Parathyroid adenoma (tissue), 2 donors: ENCODE data around the gene PDE6G.

Experiments used
- H2AFZ ChIP-seq: fragments of 300-600 bp; sonication (generic); one replicate; pipeline ENCODE4 v1.7.0; 2017; ENCODE audit warnings: antibody characterized with exemption, mild to moderate bottlenecking
- H3K27ac ChIP-seq: fragments of 300-600 bp; sonication (generic); one replicate; pipeline ENCODE4 v1.7.0; 2017
- H3K27me3 ChIP-seq: fragments of 300-600 bp; sonication (generic); one replicate; pipeline ENCODE4 v1.7.0; 2017; ENCODE audit warnings: low read length; ENCODE audit not compliant: control insufficient read depth, insufficient read depth
- H3K36me3 ChIP-seq: fragments of 300-600 bp; sonication (generic); one replicate; pipeline ENCODE4 v1.7.0; 2017; ENCODE audit warnings: low read length; ENCODE audit not compliant: control insufficient read depth, insufficient read depth
- H3K4me1 ChIP-seq: fragments of 300-600 bp; sonication (generic); one replicate; pipeline ENCODE4 v1.7.0; 2017; ENCODE audit warnings: control low read depth
- H3K4me2 ChIP-seq: fragments of 300-600 bp; sonication (generic); one replicate; pipeline ENCODE4 v1.7.0; 2017; ENCODE audit warnings: low read length
- H3K4me3 ChIP-seq: fragments of 300-600 bp; sonication (generic); one replicate; pipeline ENCODE4 v1.7.0; 2017; ENCODE audit warnings: low read depth, low read length
- H3K79me2 ChIP-seq: fragments of 300-600 bp; sonication (generic); one replicate; pipeline ENCODE4 v1.7.0; 2017; ENCODE audit warnings: control low read depth
- H3K9ac ChIP-seq: fragments of 300-600 bp; sonication (generic); one replicate; pipeline ENCODE4 v1.7.0; 2017; ENCODE audit warnings: mild to moderate bottlenecking
- H3K9me3 ChIP-seq: fragments of 300-600 bp; sonication (generic); one replicate; pipeline ENCODE4 v1.7.0; 2017; ENCODE audit warnings: low read length; ENCODE audit not compliant: control insufficient read depth
- CTCF ChIP-seq: fragments of 300-600 bp; sonication (generic); IDR thresholded peaks from one replicate; pipeline ENCODE4 v1.7.0; 2017; ENCODE audit warnings: antibody characterized with exemption, mild to moderate bottlenecking
- donor health status: primary hyperparathyroidism.

PDE6G gene

DNA sequence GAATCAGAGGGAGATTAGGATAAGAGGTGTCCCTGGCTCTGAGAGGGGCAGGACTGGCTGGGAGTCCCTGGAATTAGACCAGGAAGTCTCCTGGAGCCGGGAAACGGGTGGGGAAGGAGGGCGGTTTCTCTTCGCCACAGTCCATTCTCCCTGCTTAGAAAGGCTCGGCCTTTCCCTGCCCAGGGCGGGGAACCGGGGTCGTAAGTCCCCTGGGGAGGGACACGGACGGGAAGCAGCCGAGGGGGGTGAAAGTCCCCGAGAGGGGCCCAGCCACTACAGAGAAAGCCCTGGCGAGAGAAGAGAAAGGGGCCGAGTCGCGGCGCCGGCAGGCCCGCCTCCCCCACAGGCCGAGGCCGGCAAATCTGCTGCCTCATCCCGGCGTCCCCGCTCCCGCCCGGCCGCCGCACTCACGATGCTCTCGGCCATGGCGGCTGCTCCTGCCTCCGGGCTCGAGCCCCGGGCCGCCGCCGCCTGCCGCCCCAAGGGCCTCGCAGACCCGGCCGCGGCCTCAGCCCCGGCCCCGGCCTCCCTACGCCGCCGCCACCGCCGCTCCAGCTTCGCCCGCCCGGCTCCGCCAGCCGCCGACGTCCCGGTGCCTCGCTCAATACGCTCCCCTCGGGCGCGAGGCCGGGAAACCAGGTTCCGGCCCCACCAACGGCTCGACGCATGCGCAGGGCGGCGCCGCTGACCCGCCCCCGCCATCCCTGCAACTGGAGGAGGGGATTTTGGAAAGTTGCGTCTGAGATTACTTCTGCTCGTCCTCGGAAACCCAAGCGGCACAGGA is 19.6 kb downstream of the PDE6G start, which contains the start of the genes NPLOC4 and TSPAN10:
Gene NPLOC4 (minus strand): TSS at position 608 of the 784 bp plus-strand sequence. CDS start 182 bp downstream, at position 426.
Gene TSPAN10 (plus strand): TSS at position 692 of the 784 bp plus-strand sequence. CDS start 5,217 bp downstream, outside the sequence.
- no peak for TF ChIP-seq CTCF
- Histone ChIP-seq H3K36me3 (no peaks in the 10 kb centered on the region), H3K9ac (peak within 1 kb of the TSS; percentile 79), H3K9me3 (no peaks in the 10 kb centered on the region), H3K27ac (peak within 1 kb of the TSS; percentile 74), H3K4me1 (peaks cover 3% of the 10 kb centered on the region), H3K4me2 (peak within 1 kb of the TSS; percentile 93), H3K4me3 (peak within 1 kb of the TSS; percentile 82), H3K27me3 (no peaks in the 10 kb centered on the region), H3K79me2 (peaks cover 32% of the 10 kb centered on the region), H2AFZ (peak within 1 kb of the TSS; percentile 85)

DNA sequence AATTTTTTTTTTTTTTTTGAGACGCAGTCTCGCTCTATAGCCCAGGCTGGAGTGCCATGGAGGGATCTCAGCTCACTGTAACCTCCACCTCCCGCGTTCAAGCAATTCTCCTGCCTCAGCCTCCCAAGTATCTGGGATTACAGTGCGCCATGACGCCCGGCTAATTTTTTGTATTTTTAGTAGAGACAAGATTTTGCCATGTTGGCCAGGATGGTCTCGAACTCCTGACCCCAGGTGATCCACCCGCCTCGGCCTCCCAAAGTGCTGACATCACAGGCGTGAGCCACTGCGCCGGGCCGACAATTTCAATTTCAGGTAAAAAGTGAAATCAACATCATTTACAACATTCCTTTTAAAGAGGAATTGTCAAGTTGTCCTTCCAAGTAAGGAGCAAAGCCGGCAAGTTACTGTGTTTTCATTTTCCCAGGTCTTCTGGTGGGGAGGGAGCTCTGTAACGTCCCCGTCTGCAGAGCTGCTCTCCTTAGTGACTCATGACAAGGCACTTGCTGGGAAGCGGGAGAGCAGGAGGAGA is 20.3 kb downstream of the PDE6G start:
- peak overlapping the region; percentile 74 for H3K27ac ChIP-seq
- peak overlapping the region; percentile 82 for H3K4me3 ChIP-seq
- peak overlapping the region; percentile 79 for H3K9ac ChIP-seq
- H3K79me2 ChIP-seq = peaks cover 32% of the 10 kb centered on the region
- no peak for TF ChIP-seq CTCF
- no peaks in the 10 kb centered on the region for H3K9me3 ChIP-seq
- H2AFZ ChIP-seq = peak overlapping the region; percentile 81
- H3K4me1 ChIP-seq = peaks cover 3% of the 10 kb centered on the region
- peak overlapping the region; percentile 93 for H3K4me2 ChIP-seq
- H3K36me3 ChIP-seq = no peaks in the 10 kb centered on the region
- H3K27me3 ChIP-seq = no peaks in the 10 kb centered on the region

DNA sequence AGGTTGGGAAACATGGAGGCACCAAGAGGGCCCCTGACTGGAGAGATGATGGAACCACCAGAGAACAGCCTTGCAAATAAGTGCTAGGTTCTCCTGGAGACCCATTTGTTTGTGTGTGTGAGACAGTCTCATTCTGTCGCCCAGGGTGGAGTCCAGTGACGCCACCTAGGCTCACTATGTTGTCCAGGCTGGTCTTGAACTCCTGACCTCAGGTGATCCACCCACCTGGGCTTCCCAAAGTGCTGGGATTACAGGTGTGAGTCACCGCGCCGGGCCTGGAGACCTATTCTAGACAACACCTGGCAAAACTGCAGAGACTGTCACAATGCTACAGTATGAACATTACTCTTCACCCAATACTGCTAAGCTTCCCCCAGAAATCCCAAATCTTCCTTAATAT is 20.9 kb downstream of the PDE6G start:
- Histone ChIP-seq H2AFZ (no peak overlapping the region), H3K9ac (no peak overlapping the region), H3K4me3 (no peak overlapping the region), H3K27ac (no peak overlapping the region), H3K4me2 (peak overlapping the region; percentile 93), H3K27me3 (no peaks in the 10 kb centered on the region), H3K36me3 (no peaks in the 10 kb centered on the region), H3K9me3 (no peaks in the 10 kb centered on the region), H3K79me2 (peaks cover 32% of the 10 kb centered on the region), H3K4me1 (peaks cover 3% of the 10 kb centered on the region)
- no peak for TF ChIP-seq CTCF

DNA sequence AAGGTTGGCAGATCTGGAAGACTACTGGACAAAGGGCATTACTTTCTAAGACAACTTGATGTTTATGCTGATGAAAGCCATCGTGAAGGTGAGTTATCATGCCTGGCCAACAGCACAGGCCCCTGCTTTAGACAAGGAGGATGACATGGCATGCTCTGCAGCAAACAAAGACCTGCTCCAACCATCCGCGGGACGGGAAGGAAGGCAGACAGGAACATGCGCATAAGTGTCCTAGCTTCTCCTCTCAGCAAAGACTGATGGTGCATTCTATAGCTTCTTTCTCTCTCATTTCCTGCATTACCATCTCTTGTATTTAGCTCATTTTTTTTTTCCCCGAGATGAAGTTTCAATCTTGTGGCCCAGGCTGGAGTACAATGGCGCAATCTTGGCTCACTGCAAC is 24.9 kb downstream of the PDE6G start:
- Histone ChIP-seq H3K4me2 (no peak overlapping the region), H3K36me3 (no peaks in the 10 kb centered on the region), H3K27me3 (no peaks in the 10 kb centered on the region), H2AFZ (no peak overlapping the region), H3K27ac (no peak overlapping the region), H3K9ac (no peak overlapping the region), H3K4me3 (no peak overlapping the region), H3K79me2 (peaks cover 31% of the 10 kb centered on the region), H3K4me1 (peaks cover 3% of the 10 kb centered on the region), H3K9me3 (no peaks in the 10 kb centered on the region)
- no peak for TF ChIP-seq CTCF
